ENCODE measurements around the gene LILRB1.
"Not testable (repeated sequence)": the region's sequence is repeated elsewhere in the genome, so short reads cannot be mapped to it uniquely, and the experiment has no call there.

The LILRB1 gene

GRCh38 chr19:54642953-54643352 lies 12.7 kb downstream of the LILRB1 start:
- H3K4me3 ChIP-seq (ENCODE audit: low read depth in 1 of 2, low read length in 2 of 2); H3K36me3 ChIP-seq (ENCODE audit: control insufficient read depth in 1 of 2, insufficient read depth in 2 of 2, low read length in 2 of 2); H3K27ac ChIP-seq (ENCODE audit: low read depth, low read length); H3K9ac ChIP-seq (ENCODE audit: low read depth in 1 of 2, low read length in 2 of 2); H3K9me3 ChIP-seq (ENCODE audit: control insufficient read depth in 1 of 2, low read length in 2 of 2); H3K4me1 ChIP-seq (ENCODE audit: control insufficient read depth in 1 of 2, insufficient read depth in 2 of 2, low read length in 2 of 2); H3K27me3 ChIP-seq (ENCODE audit: control insufficient read depth in 1 of 2, insufficient read depth in 2 of 2, low read length in 2 of 2): not testable (repeated sequence)

DNA sequence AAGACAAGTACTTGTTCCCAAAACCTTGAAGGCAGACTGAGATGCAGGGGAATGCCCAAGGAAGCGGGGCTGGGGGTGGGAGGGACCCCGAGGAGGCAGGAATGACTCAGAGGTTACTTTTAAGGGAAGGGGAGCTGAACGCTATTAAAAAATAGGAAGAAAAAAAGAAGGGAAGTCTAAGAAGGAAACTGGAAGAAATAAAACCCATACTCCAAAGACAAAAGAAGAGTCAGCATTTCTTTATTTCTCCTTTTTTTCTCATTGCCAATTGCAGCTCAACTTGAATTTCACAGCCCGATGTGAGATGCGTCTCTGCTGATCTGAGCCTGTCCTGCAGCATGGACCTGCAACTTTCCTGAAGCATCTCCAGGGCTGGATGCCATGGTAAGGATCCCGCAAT lies 13.3 kb downstream of the LILRB1 start:
- not testable (repeated sequence) for H3K9ac ChIP-seq (ENCODE audit: low read depth in 1 of 2, low read length in 2 of 2); H3K36me3 ChIP-seq (ENCODE audit: control insufficient read depth in 1 of 2, insufficient read depth in 2 of 2, low read length in 2 of 2); H3K4me3 ChIP-seq (ENCODE audit: low read depth in 1 of 2, low read length in 2 of 2); H3K27ac ChIP-seq (ENCODE audit: low read depth, low read length); H3K9me3 ChIP-seq (ENCODE audit: control insufficient read depth in 1 of 2, low read length in 2 of 2); H3K27me3 ChIP-seq (ENCODE audit: control insufficient read depth in 1 of 2, insufficient read depth in 2 of 2, low read length in 2 of 2); H3K4me1 ChIP-seq (ENCODE audit: control insufficient read depth in 1 of 2, insufficient read depth in 2 of 2, low read length in 2 of 2)

DNA sequence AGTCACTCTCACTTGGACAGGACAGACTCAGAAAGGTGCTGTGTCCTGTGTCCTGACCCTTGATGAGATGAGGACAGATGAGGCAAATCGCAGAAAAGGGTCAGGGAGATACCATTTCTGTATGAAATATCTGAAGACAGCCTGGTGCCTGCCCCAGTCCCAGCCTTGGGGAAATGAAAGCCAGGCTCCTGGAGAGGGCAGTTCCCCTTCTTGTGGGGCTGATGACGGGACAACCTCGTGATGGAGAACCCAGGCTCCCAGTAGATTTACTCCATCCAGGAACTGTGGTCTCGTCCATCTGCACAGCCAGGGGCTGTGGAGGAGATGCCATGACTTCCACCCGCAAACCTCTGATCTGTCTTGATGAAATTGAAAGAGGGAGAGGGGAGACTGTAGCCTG lies 13.8 kb downstream of the LILRB1 start:
- Histone ChIP-seq H3K4me1 (ENCODE audit: control insufficient read depth in 1 of 2, insufficient read depth in 2 of 2, low read length in 2 of 2) (no peaks in the 10 kb centered on the region), H3K27ac (ENCODE audit: low read depth, low read length) (no peak overlapping the region), H3K36me3 (ENCODE audit: control insufficient read depth in 1 of 2, insufficient read depth in 2 of 2, low read length in 2 of 2) (no peaks in the 10 kb centered on the region), H3K9ac (ENCODE audit: low read depth in 1 of 2, low read length in 2 of 2) (no peak overlapping the region), H3K9me3 (ENCODE audit: control insufficient read depth in 1 of 2, low read length in 2 of 2) (no peaks in the 10 kb centered on the region), H3K27me3 (ENCODE audit: control insufficient read depth in 1 of 2, insufficient read depth in 2 of 2, low read length in 2 of 2) (no peaks in the 10 kb centered on the region), H3K4me3 (ENCODE audit: low read depth in 1 of 2, low read length in 2 of 2) (no peak overlapping the region)

DNA sequence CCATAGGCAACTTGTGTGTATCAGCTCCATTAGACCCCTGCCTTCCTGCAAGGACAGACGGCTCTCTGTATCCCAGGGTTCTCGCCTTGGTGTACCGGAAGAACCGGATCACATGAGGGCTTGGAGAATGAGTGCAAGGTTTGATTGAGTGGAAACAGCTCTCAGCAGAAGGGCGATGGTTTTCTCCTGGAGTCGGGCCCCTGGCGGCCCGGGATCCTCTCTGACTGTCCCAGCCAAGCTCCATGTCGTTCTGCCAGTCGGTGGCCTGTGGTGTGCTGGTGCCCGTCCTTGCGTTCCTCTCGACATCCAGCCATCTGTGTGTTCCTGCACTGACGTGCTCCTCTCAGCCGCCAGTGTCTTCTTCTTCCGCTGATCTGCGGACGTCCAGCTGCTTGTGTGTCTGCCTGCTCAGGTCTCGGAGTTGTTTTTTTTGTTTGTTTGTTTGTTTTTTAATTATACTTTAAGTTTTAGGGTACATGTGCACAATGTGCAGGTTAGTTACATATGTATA lies 16.1 kb downstream of the LILRB1 start:
- Histone ChIP-seq H3K4me1 (ENCODE audit: control insufficient read depth in 1 of 2, insufficient read depth in 2 of 2, low read length in 2 of 2) (no peaks in the 10 kb centered on the region), H3K36me3 (ENCODE audit: control insufficient read depth in 1 of 2, insufficient read depth in 2 of 2, low read length in 2 of 2) (no peaks in the 10 kb centered on the region), H3K4me3 (ENCODE audit: low read depth in 1 of 2, low read length in 2 of 2) (no peak overlapping the region), H3K27ac (ENCODE audit: low read depth, low read length) (no peak overlapping the region), H3K9ac (ENCODE audit: low read depth in 1 of 2, low read length in 2 of 2) (no peak overlapping the region), H3K27me3 (ENCODE audit: control insufficient read depth in 1 of 2, insufficient read depth in 2 of 2, low read length in 2 of 2) (no peaks in the 10 kb centered on the region), H3K9me3 (ENCODE audit: control insufficient read depth in 1 of 2, low read length in 2 of 2) (no peaks in the 10 kb centered on the region)

DNA sequence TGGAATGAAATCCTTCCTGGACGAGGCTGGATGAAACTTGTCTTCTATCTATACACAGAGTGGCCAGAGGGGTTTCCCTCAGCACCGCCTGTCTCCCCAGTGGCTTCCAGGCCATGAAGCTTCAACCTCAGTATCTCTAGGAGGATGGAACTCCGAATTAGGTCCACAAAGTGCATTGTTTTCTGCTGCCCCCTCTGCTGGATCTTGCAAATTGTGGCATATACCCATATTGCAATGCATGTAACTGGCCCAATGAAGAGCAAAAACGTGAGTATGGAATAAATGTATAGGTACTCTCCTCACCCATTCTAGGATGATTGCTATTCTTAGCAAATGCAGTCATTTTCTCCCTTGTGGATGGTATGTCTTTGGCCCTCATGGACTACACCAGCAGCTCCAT lies 17.8 kb downstream of the LILRB1 start:
- H3K9me3 ChIP-seq (ENCODE audit: control insufficient read depth in 1 of 2, low read length in 2 of 2) = no peaks in the 10 kb centered on the region
- H3K36me3 ChIP-seq (ENCODE audit: control insufficient read depth in 1 of 2, insufficient read depth in 2 of 2, low read length in 2 of 2) = no peaks in the 10 kb centered on the region
- no peaks in the 10 kb centered on the region for H3K4me1 ChIP-seq (ENCODE audit: control insufficient read depth in 1 of 2, insufficient read depth in 2 of 2, low read length in 2 of 2)
- H3K27me3 ChIP-seq (ENCODE audit: control insufficient read depth in 1 of 2, insufficient read depth in 2 of 2, low read length in 2 of 2) = no peaks in the 10 kb centered on the region
- no peak overlapping the region for H3K4me3 ChIP-seq (ENCODE audit: low read depth in 1 of 2, low read length in 2 of 2)
- no peak overlapping the region for H3K9ac ChIP-seq (ENCODE audit: low read depth in 1 of 2, low read length in 2 of 2)
- H3K27ac ChIP-seq (ENCODE audit: low read depth, low read length) = no peak overlapping the region

DNA sequence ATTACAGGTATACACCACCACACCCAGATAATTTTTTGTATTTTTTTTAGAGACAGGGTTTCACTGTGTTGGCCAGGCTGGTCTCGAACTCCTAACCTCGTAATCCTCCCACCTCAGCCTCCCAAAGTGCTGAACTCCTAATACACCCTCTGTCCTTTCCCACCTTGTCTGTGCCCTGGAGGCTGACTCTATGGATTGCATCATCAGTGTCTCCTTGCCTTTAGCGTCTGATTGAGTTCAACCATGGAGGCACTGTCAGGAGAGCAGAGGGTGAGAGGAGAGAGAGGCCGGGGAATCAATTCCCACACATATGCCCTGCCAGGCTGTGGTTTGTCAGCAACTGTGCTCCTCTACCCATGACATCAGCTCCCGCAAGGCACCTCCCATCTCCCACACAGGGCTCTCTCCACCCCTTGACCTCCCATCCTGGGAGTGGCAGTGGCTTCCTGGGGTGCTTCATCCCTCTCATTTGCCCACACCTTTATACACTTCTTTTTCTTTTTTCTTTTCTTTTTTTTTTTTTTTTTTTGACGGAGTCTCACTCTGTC lies 19.9 kb downstream of the LILRB1 start:
- Histone ChIP-seq H3K36me3 (ENCODE audit: control insufficient read depth in 1 of 2, insufficient read depth in 2 of 2, low read length in 2 of 2) (no peaks in the 10 kb centered on the region), H3K27me3 (ENCODE audit: control insufficient read depth in 1 of 2, insufficient read depth in 2 of 2, low read length in 2 of 2) (no peaks in the 10 kb centered on the region), H3K9ac (ENCODE audit: low read depth in 1 of 2, low read length in 2 of 2) (no peak overlapping the region), H3K9me3 (ENCODE audit: control insufficient read depth in 1 of 2, low read length in 2 of 2) (no peaks in the 10 kb centered on the region), H3K4me3 (ENCODE audit: low read depth in 1 of 2, low read length in 2 of 2) (no peak overlapping the region), H3K4me1 (ENCODE audit: control insufficient read depth in 1 of 2, insufficient read depth in 2 of 2, low read length in 2 of 2) (no peaks in the 10 kb centered on the region), H3K27ac (ENCODE audit: low read depth, low read length) (no peak overlapping the region)

GRCh38 chr19:54653181-54653809 lies 23.0 kb downstream of the LILRB1 start:
- Histone ChIP-seq H3K27me3 (ENCODE audit: control insufficient read depth in 1 of 2, insufficient read depth in 2 of 2, low read length in 2 of 2) (no peaks in the 10 kb centered on the region), H3K9ac (ENCODE audit: low read depth in 1 of 2, low read length in 2 of 2) (no peak overlapping the region)

DNA sequence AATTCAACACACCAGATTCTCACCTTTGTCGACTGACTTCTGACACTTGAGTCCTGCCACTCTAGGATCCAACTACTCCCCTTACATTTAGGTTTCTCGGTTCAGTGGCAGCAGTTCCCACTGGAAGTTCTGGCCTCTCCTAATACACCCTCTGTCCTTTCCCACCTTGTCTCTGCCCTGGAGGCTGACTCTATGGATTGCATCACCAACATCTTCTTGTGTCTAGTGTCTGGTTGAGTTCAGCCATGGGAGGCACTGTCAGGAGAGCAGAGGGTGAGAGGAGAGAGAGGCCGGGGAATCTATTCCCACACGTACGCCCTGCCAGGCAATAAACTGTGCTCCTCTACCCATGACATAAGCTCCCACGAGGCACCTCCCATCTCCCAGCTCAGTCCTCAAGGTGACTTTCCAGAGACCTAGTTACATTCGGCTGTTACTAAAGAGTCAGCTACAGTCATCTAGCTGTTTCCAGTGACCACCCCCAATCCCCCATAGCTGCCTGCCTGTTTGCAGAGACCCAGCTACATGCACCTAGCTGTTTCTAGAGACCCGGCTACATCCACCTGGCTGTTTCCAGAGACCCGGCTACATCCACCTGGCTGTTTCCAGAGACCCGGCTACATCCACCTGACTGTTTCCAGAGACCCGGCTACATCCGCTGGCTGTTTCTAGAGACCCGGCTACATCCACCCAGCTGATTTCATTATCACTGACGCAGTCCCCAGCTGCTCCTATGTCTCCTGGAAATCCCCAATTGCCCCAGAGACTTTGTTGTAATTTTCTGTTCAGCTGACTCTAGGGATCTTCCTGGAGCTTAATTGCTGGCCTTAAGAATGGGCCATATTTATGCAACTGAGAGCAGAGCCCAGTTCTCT lies 24.4 kb downstream of the LILRB1 start:
- Histone ChIP-seq H3K27ac (ENCODE audit: low read depth, low read length) (no peak overlapping the region), H3K4me1 (ENCODE audit: control insufficient read depth in 1 of 2, insufficient read depth in 2 of 2, low read length in 2 of 2) (no peaks in the 10 kb centered on the region), H3K4me3 (ENCODE audit: low read depth in 1 of 2, low read length in 2 of 2) (no peak overlapping the region), H3K36me3 (ENCODE audit: control insufficient read depth in 1 of 2, insufficient read depth in 2 of 2, low read length in 2 of 2) (no peaks in the 10 kb centered on the region), H3K9ac (ENCODE audit: low read depth in 1 of 2, low read length in 2 of 2) (no peak overlapping the region), H3K9me3 (ENCODE audit: control insufficient read depth in 1 of 2, low read length in 2 of 2) (no peaks in the 10 kb centered on the region), H3K27me3 (ENCODE audit: control insufficient read depth in 1 of 2, insufficient read depth in 2 of 2, low read length in 2 of 2) (no peaks in the 10 kb centered on the region)

More at GRCh38 chr19:54653181-54653809, 23.0 kb downstream of the LILRB1 start:
- Histone ChIP-seq H3K4me3 (ENCODE audit: low read depth in 1 of 2, low read length in 2 of 2) (no peak overlapping the region), H3K9me3 (ENCODE audit: control insufficient read depth in 1 of 2, low read length in 2 of 2) (no peaks in the 10 kb centered on the region), H3K27ac (ENCODE audit: low read depth, low read length) (no peak overlapping the region), H3K4me1 (ENCODE audit: control insufficient read depth in 1 of 2, insufficient read depth in 2 of 2, low read length in 2 of 2) (no peaks in the 10 kb centered on the region), H3K36me3 (ENCODE audit: control insufficient read depth in 1 of 2, insufficient read depth in 2 of 2, low read length in 2 of 2) (no peaks in the 10 kb centered on the region)

DNA sequence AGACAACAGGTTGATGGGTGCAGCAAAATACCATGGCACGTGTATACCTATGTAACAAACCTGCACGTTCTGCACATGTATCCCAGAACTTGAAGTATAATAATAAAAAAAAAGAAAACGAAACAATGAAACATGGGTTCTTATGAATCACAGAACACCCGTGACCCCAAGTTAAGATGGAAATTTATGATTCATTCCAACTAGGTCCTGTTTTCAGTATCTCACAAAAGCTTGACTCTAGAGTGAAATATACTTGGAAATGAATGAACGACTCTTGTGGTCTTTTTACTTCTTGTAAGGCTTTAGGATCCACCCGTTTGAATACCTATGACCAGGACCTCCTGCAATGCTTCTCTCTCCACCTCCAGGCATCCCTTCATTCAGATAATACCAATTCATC lies 29.0 kb downstream of the LILRB1 start:
- H3K27me3 ChIP-seq (ENCODE audit: control insufficient read depth in 1 of 2, insufficient read depth in 2 of 2, low read length in 2 of 2) = peaks cover 0 to 3% of the 10 kb centered on the region in 2 donors
- H3K27ac ChIP-seq (ENCODE audit: low read depth, low read length) = no peak overlapping the region
- no peaks in the 10 kb centered on the region for H3K36me3 ChIP-seq (ENCODE audit: control insufficient read depth in 1 of 2, insufficient read depth in 2 of 2, low read length in 2 of 2)

DNA sequence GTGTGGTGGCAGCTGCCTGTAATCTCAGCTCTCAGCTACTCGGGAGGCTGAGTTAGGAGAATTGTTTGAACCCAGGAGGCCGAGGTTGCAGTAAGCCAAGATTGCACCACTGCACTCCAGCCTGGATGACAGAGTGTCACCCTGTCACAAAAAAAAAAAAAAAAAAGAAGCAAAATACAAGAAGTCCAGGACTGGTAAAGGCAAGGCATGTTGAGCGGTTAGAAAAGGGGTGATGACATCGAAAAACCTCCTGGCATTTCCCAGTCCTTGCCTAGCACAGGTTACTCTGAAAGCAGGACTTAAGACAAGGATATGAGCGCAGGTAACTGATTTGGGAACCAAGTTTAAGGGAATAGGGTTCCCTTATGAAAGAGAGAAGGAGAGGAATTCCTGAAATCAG lies 30.0 kb downstream of the LILRB1 start:
- Histone ChIP-seq H3K27ac (ENCODE audit: low read depth, low read length) (no peak overlapping the region), H3K9ac (ENCODE audit: low read depth in 1 of 2, low read length in 2 of 2) (no peak overlapping the region)

More for the DNA sequence above, 29.0 kb downstream of the LILRB1 start:
- no peak overlapping the region for H3K4me3 ChIP-seq (ENCODE audit: low read depth in 1 of 2, low read length in 2 of 2)
- no peak overlapping the region for H3K9ac ChIP-seq (ENCODE audit: low read depth in 1 of 2, low read length in 2 of 2)
- no peaks in the 10 kb centered on the region for H3K4me1 ChIP-seq (ENCODE audit: control insufficient read depth in 1 of 2, insufficient read depth in 2 of 2, low read length in 2 of 2)
- no peaks in the 10 kb centered on the region for H3K9me3 ChIP-seq (ENCODE audit: control insufficient read depth in 1 of 2, low read length in 2 of 2)

More for the DNA sequence above, 30.0 kb downstream of the LILRB1 start:
- no peak overlapping the region for H3K4me3 ChIP-seq (ENCODE audit: low read depth in 1 of 2, low read length in 2 of 2)
- H3K9me3 ChIP-seq (ENCODE audit: control insufficient read depth in 1 of 2, low read length in 2 of 2) = no peaks in the 10 kb centered on the region
- H3K27me3 ChIP-seq (ENCODE audit: control insufficient read depth in 1 of 2, insufficient read depth in 2 of 2, low read length in 2 of 2) = peaks cover 0 to 3% of the 10 kb centered on the region in 2 donors
- H3K4me1 ChIP-seq (ENCODE audit: control insufficient read depth in 1 of 2, insufficient read depth in 2 of 2, low read length in 2 of 2) = no peaks in the 10 kb centered on the region
- no peaks in the 10 kb centered on the region for H3K36me3 ChIP-seq (ENCODE audit: control insufficient read depth in 1 of 2, insufficient read depth in 2 of 2, low read length in 2 of 2)

Data from duodenal mucosa (tissue), 2 donors.